ENCODE results near the gene YTHDF2. TPM values are rescaled to one million over a fixed set of nuclear protein-coding genes. Genes with fewer than 3 reads are reported as not detected.

Gene YTHDF2
- polyA plus RNA-seq, 4 donors = 83.1 to 100 (median 87.6) TPM

GRCh38 chr1:28796352-28797211 is 59.8 kb downstream of the YTHDF2 start:
- DNase-seq (ENCODE audit: low read depth in 4 of 4, low spot score in 2 of 4) = no peak

DNA sequence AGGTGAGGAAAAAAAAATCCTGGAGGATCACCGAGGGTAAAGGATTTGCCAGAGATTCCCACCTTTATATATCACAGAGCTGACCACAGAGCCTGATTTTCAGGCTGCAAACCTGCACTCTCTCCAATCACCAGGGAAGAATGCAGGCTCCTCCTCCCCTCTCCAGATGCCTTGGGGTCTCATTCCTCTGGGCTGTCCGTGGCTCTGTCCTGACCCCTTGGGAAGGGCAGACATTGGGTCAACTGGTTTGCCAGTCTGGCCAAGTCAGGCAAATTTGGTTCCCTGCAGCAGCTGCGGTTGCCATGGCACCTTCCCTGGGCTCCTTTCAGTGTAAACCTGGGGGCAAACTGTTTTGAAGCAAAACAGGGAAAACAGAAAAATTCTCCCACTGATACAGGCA is 63.6 kb downstream of the YTHDF2 start:
- DNase-seq (ENCODE audit: low read depth in 4 of 4, low spot score in 2 of 4) = no peak

DNA sequence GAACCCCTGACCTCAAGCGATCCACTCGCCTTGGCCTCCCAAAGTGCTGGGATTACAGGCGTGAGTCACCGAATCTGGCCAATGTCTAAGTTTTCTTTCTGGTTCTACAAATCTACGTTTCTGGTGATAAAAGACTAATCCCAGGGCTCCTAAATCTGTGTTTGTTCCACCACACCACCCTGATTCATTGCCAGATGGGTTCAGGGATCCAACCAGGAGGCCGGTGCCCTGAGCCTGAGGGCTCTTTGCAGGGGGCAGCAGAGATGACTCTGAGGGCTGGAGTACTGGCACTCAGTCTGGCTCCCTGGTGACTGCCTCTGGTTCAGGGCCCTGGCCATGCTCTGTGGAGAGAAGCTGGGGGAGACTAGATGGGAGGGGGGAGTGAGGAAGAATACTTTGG is 64.7 kb downstream of the YTHDF2 start:
- no peak for DNase-seq (ENCODE audit: low read depth in 4 of 4, low spot score in 2 of 4)

GRCh38 chr1:28803051-28803450 is 66.3 kb downstream of the YTHDF2 start:
- no peak for DNase-seq (ENCODE audit: low read depth in 4 of 4, low spot score in 2 of 4)

- no peak for DNase-seq (ENCODE audit: low read depth in 4 of 4, low spot score in 2 of 4)
Observed at GRCh38 chr1:28803662-28804061, 66.9 kb downstream of the YTHDF2 start.

GRCh38 chr1:28804071-28804470 is 67.3 kb downstream of the YTHDF2 start:
- no peak for DNase-seq (ENCODE audit: low read depth in 4 of 4, low spot score in 2 of 4)

GRCh38 chr1:28807046-28807445 is 70.3 kb downstream of the YTHDF2 start:
- DNase-seq (ENCODE audit: low read depth in 4 of 4, low spot score in 2 of 4) = no peak

GRCh38 chr1:28807986-28808385 is 71.2 kb downstream of the YTHDF2 start:
- DNase-seq (ENCODE audit: low read depth in 4 of 4, low spot score in 2 of 4) = no peak

DNA sequence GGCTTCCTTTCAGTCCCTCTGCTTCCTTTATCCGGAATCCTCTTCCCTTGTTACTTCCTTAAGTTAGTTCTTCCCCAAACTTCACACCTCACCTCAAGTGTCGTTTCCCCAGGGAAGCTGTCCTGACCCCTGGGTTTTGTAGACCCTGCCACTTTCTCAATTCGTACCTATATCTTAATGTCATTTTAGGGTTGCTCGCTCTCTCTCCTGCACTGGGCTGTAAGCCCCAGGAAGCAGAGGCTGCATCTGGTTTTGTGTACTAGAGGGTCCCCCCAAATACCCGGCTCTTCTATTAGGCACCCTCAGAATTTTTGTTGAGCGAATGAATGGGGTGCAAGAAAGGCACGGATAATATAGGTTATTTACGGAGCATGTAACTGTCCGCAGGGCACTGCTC is 74.6 kb downstream of the YTHDF2 start:
- no peak for DNase-seq (ENCODE audit: low read depth in 4 of 4, low spot score in 2 of 4)

DNA sequence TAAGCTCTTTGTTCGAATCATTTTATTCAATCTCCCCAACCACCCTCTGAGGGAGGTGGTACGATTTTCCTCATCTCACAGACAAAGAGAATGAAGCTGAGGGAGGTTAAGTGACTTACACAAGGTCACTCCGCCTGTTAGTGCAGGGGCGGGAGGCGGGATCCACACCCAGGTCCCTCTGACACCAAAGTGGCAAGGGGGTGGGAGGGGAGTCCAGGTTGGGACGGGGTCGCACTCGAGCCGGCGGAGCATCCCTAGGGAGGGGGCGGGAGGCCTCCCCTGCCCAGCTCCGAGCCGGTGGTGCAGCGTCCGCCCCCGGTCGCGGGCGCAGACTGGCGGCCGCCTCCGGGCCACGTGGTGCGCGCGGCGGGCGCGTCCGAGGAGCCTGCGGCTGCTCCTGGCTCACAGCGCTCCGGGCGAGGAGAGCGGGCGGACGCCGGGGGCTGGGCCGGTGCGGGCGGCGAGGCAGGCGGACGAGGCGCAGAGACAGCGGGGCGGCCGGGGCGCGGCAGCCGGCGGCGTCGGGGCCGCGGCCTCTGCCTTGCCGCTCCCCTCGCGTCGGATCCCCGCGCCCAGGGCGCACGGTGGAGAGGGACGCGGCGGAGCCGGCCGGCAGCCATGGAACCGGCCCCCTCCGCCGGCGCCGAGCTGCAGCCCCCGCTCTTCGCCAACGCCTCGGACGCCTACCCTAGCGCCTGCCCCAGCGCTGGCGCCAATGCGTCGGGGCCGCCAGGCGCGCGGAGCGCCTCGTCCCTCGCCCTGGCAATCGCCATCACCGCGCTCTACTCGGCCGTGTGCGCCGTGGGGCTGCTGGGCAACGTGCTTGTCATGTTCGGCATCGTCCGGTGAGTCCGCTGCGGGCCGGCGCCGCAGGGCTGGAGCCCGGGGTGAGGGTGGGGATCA is 75.3 kb downstream of the YTHDF2 start, which contains the start of gene OPRD1:
Gene OPRD1 (plus strand): TSS at position 405 of the 903 bp plus-strand sequence. CDS start 214 bp downstream, at position 619.
- no peak for DNase-seq (ENCODE audit: low read depth in 4 of 4, low spot score in 2 of 4)

DNA sequence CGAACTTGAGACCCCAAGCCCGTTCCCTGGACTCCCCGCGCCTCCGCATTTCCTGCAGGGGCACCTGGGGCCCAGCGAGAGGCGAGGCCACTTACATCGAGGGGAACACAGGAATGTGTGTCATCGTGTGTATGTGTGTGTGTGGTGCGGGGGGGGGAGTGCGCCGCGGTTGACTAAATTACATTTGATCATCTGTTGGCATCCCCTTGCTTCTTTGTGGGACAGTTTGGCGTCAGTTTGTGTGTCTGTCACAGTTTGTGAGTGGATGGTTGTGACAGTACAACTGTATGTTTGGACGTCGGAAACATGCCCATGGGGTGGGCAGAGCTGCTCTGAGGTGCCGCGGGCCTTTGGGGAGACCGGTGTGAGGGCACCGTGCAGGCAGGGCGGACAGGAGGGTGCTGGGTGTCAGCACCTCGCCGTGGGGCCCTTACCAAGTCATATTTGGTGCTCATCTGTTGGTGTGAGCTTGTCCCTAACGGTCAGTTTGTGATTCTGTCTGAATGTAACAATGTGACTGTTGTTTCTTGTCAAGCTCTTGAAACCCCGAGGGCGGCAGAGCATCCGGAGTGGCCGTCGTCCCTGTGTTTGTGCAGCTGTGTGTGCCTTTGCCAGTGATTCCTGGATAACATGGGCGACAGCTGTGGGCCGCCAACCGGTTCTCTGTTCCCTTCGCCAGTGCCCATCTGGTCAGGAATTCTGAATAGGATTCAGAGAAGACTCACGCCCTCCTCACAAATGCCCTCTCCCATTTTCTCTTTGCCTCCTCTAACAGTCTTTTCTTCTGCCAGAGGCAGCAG is 76.1 kb downstream of the YTHDF2 start:
- no peak for DNase-seq (ENCODE audit: low read depth in 4 of 4, low spot score in 2 of 4)

- no peak for DNase-seq (ENCODE audit: low read depth in 4 of 4, low spot score in 2 of 4)
Observed at GRCh38 chr1:28813931-28814465, 77.3 kb downstream of the YTHDF2 start.

GRCh38 chr1:28815533-28816185 is 78.9 kb downstream of the YTHDF2 start:
- no peak for DNase-seq (ENCODE audit: low read depth in 4 of 4, low spot score in 2 of 4)

DNA sequence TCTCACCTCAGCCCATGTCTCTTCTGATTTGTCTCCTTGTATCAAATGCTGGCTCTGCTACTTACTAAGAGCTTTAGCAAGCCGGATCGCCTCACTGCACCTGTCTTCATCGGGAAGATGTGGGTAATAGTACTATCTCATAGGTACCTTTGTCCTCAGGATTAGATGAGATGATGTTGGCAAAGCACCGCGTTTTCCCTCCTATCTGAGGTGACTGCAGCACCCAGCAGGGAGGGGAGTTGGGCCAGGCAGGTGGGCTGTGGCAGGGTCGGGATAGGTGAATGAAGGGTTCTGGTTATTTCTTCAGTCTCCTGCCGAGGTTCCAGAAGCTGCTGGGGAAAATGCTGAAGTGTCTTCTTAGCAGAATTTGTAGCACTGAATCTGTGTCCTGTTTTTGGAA is 80.4 kb downstream of the YTHDF2 start:
- DNase-seq (ENCODE audit: low read depth in 4 of 4, low spot score in 2 of 4) = no peak

DNA sequence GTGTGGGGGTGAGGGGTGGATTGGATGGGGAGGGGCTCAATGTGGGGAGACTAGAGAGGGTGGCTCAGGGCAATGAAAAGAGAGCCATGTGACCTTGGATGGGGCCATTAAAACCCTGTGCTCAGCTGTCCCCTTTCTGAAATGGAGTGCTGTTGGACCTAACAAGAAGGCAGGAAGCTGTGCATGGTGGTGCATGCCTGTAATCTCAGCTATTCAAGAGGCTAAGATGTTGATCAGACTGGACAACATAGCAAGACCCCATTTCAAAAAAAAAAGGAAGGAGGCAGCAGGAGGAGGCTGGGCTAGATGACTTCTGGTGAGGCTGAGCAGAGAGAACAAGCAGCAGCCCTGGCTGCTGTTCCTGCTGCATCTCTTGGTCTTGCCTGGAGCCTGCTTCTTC is 82.3 kb downstream of the YTHDF2 start:
- no peak for DNase-seq (ENCODE audit: low read depth in 4 of 4, low spot score in 2 of 4)

Other genes with a start within 250 kb of the YTHDF2 start
- gene RCC1, start 230.9 kb upstream of the YTHDF2 start, polyA plus RNA-seq (ENCODE audit: insufficient read length in 4 of 4) = 10 to 100 TPM; 30.9 to 41.2 (median 36.2) TPM
- gene TRNAU1AP, start 183.9 kb upstream of the YTHDF2 start, polyA plus RNA-seq (ENCODE audit: insufficient read length in 4 of 4) = 10 to 100 TPM; 21.6 to 27.0 (median 23.3) TPM
- gene RAB42, start 144.7 kb upstream of the YTHDF2 start, polyA plus RNA-seq (ENCODE audit: insufficient read length in 4 of 4) = 1 to 10 TPM; 2.1 to 3.7 (median 3.0) TPM
- gene TAF12, start 93.9 kb upstream of the YTHDF2 start, polyA plus RNA-seq (ENCODE audit: insufficient read length in 4 of 4) = 10 to 100 TPM; 28.9 to 32.5 (median 31.6) TPM
- gene RNU11, start 88.3 kb upstream of the YTHDF2 start, polyA plus RNA-seq (ENCODE audit: insufficient read length in 4 of 4) = 1 to 10 TPM in 1 of 4 donors, not detected in 3; 4.0 TPM
- gene GMEB1, start 68.2 kb upstream of the YTHDF2 start, polyA plus RNA-seq (ENCODE audit: insufficient read length in 4 of 4) = 10 to 100 TPM; 15.7 to 18.5 (median 18.3) TPM
- gene OPRD1, start 75.2 kb downstream of the YTHDF2 start, polyA plus RNA-seq (ENCODE audit: insufficient read length in 4 of 4) = under 1 TPM; 0.25 to 0.62 (median 0.37) TPM
- 10 to 100 TPM; 50.9 to 61.2 (median 55.2) TPM for gene EPB41, start 177.6 kb downstream of the YTHDF2 start, polyA plus RNA-seq (ENCODE audit: insufficient read length in 4 of 4)

Measured in left renal cortex interstitium (tissue), 4 donors.